GM19468 (cell line): ENCODE data around the gene SEZ6L.

Experiments used
- ATAC-seq: cut with Tn5 transposase; IDR thresholded peaks from one replicate; pipeline ENCODE4 v1.9.1; 2021; ENCODE audit warnings: mild to moderate bottlenecking, moderate library complexity, moderate number of reproducible peaks; ENCODE audit not compliant: unreplicated experiment; ENCODE audit errors: extremely low read depth

Gene SEZ6L

DNA sequence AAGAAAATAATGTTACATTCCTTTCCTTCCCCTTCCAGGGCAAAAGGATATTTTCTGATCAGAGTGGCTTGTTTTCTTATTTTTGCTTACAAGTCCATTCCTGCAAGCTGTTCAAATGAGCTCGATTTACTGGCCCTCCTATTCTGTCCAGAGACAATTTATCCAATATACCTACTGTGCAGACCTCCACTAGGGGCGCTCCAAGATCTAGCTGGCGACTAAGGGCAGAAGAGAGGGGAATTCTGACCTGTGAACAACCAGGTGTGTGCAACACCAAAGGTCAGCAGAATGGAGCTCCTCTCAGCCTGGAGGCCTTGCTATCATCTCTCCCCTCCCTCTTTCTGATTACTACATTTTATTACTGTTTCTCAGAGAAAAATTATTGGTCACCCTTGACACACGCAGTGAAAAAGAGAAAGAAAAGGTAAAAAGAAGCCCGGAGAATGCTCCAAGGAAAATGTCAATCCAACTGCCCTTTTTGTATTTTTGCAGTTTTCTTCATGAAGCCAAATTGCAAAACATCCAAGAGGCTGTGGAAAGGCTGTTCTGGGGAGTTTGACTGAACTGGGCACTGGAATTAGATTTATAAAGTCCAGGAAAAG, 3.2 kb downstream of the SEZ6L start:
- ATAC-seq = no peak

DNA sequence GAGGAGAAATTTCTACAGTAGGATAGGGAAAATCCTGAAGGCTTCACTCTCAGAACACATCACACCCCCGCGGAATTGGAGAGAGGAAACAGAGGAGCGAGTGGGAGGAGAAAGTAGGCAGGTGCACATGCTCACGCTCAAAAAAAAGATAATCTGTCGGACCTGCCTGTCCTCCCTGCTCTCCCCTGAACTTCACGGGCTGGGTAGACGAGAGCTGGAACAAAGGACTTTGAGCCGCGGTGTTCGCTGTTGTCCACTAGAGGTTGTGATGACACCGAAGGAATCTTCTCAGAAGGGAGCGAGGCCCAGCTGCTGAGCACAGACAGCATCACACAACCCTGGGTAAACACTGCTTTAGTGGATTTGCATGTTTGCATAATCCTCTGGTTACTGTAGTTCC, 5.0 kb downstream of the SEZ6L start:
- no peak for ATAC-seq

DNA sequence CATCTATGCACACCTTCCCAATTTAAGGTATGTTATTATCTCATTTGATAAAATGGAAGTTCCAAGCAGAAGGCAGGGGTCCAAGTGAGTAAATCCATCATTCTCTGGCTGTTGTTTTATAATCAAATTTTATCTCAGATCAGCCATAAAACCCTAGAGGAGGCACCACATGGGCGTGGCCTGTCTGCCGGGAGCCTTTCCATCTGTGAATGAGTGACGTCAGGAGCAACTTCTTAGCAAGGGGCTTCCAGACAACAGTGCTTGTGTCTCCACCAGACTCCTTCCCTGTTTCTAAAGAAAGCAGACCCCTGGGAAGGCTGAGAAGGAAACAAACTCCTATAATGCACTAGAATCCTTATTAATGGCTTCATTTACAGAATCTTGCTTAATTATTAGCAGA, 13.5 kb downstream of the SEZ6L start:
- no peak for ATAC-seq

GRCh38 chr22:26185190-26185589, 15.9 kb downstream of the SEZ6L start:
- no peak for ATAC-seq

- no peak for ATAC-seq
Observed at GRCh38 chr22:26188341-26188740, 19.1 kb downstream of the SEZ6L start.

- no peak for ATAC-seq
Observed at GRCh38 chr22:26194313-26194712, 25.1 kb downstream of the SEZ6L start.

DNA sequence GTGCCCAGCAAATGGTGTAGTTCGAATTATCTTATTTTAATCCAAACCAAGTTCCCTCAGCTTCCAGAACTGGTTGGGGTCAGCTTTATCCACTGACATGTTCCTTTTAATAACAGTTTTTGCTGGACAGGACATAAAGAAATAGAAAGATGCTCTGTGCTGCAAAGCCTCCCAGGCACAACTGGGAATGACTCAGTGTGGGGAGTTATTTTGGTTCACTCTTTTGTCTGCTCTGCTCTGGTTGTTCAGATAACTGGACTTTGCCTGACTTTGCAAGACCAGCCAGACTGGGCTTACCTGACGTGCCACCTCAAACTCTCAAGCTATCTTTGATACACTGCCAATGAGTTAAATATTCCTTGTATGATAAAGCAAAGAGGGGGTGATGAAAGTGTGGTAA, 25.6 kb downstream of the SEZ6L start:
- no peak for ATAC-seq

GRCh38 chr22:26196657-26197056, 27.4 kb downstream of the SEZ6L start:
- no peak for ATAC-seq

DNA sequence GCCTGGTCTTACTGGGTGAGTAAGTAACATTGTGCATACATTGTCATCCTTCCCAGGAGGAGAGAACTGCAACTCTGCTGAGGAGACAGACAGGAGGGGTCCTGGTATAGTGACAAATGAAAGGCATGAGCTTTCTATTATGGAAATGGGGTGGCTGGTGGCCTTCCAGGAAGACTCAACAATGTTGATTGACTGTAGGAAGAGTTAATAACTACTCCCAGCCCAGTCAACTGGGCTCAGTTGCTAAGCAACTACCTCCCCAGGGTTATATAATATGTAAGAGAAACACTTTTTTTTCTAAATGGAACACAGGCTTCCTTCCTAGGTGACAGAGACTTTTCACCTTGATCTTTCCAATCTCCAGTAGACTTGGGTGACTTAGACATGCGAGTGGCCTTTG, 28.2 kb downstream of the SEZ6L start:
- no peak for ATAC-seq

GRCh38 chr22:26199665-26200064, 30.4 kb downstream of the SEZ6L start:
- ATAC-seq = no peak

GRCh38 chr22:26202280-26202924, 33.1 kb downstream of the SEZ6L start:
- ATAC-seq = no peak

DNA sequence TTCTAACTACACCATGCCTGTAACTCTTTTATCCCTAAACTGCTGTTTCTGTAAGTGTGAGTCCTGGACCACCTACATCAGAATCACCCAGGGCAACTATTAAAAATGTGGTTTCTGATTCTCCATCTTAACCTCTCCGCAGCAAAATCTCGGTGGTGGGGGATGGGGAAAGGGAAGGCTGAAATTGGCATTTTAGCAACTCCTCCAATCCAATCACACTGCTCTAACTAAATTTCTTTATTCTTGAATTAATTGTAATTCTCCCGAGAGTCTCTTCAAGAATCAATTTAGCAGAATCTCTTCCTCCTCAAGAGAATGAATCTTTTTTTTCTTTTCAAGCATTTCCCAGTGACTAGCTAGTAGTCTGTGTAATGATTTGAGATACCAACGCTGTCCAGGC, 36.2 kb downstream of the SEZ6L start:
- no peak for ATAC-seq

DNA sequence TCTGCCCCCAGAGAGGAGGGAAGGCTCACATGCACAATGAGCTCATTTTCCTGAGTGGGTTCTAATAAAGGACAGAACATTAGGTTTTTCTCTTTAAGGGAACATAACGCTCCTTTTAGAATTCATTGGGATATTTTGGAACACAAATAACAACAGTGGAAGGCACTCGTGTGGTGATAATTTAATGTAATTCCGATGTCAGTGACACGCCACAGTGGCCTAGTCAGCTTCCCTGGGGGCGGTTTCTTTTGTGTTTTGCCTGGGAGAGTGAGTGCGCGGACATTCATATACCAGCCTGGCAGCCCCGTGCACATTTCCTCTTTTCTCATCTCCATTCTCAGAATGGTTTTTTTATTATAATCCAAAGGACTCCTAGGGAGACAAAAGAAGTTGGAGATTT, 41.1 kb downstream of the SEZ6L start:
- ATAC-seq = no peak

DNA sequence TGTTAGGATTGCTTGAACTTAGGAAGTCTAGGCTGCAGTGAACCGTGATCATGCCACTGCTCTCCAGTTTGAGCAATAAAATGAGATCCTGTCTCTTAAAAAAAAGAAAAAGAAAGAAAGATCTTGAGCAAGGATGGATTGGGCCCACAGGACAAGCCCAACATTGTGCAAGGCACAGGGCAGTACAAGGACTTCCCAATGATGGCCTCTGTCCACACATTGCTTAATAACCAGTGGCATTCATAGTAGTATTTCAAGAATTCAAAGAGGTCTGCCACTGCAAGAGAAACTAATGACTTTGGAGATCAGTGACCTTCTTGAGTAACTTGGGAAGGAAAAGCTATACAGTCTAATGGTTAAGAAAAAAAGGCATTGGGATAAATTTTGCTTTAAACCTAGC, 44.6 kb downstream of the SEZ6L start:
- no peak for ATAC-seq

GRCh38 chr22:26214466-26214865, 45.2 kb downstream of the SEZ6L start:
- ATAC-seq = no peak

- ATAC-seq = no peak
Observed at GRCh38 chr22:26215736-26216135, 46.5 kb downstream of the SEZ6L start.

DNA sequence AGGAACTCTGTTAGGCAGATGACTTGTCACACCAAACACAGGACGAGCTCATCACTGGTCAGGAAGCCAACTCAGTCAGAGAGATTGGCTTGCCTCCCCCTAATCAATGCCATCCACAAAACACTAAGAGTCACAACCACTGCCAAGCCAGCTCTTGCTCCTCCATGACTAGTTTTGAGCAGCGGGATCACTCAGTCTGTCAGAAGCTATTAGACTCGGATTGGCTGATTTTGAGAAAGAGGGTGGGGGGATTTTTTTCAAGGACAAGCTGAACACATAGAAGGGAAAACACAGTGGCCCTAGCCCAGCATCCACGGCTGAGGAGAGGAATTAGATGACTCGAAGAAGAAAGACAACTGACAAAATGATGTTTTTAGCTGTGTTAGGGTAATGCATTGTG, 55.9 kb downstream of the SEZ6L start:
- no peak for ATAC-seq

GRCh38 chr22:26226538-26227297, 57.5 kb downstream of the SEZ6L start:
- no peak for ATAC-seq

- no peak for ATAC-seq
Observed at GRCh38 chr22:26229910-26230309, 60.6 kb downstream of the SEZ6L start.

DNA sequence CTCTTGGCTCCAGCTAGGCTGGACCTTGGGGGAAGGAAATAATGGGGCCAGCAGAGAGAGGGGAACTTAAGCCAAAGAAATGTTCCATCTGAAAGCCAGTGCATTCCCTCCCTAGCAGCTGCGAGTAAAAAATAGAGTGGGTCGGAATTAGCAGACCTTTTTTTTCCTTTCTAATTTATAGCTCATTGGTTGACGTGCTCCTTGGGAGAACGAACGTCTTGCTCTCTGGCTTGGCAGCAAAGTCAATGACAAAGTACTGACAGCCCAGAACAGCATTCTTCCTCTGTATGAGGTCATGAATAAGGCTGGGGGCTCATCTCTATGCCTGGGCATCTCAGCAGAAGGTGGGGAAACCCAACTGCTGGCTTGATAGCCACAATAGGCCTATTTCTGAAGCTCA, 65.0 kb downstream of the SEZ6L start:
- no peak for ATAC-seq

DNA sequence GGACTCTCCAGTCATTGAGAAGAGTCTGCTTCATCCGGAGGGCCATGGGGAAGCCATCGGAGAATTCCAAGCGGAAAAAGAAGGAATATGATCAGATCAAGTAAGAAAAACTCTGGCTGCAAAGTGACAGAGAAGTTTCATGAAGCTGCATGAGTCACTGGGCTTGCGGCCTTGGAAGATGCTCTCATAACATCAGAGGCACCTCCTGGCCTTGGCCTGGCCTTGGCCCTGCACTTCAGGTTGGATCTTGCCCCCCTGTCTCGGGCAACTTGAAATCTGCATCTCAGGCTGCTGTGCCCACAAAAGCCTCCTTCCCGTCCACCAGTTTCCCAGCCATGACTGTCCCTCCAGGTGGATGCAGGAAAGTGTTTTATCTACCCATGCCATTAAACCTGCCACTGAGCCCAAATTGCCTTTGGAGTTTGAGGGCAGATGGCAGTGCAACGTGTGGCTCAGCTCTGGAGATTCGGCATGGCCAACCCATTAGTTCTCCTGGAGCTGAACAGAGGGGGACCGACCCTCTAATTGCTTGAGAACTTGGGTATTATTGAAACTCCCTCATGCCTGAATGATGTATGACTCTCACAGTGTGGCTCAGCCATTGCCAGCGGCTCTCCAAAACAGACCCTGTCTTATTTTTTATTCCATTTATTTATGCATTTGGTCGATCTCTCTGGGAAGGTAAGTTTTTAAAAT, 66.7 kb downstream of the SEZ6L start:
- no peak for ATAC-seq
